GM23248 (cell line): Measurements from ENCODE around the gene JMJD1C.

Source experiments
- EZH2 ChIP-seq: fragments of 200-600 bp; sonication (generic); IDR thresholded peaks from 2 replicates; pipeline ENCODE4 v1.6.1; 2018; ENCODE audit warnings: antibody characterized with exemption, mild to moderate bottlenecking; ENCODE audit not compliant: insufficient read depth, poor library complexity, severe bottlenecking
- EZH2phosphoT487 ChIP-seq: fragments of 200-600 bp; sonication (generic); IDR thresholded peaks from 2 replicates; pipeline ENCODE4 v1.6.1; 2018; ENCODE audit warnings: antibody characterized with exemption, moderate library complexity, mild to moderate bottlenecking, low read depth; ENCODE audit not compliant: insufficient read depth

DNA sequence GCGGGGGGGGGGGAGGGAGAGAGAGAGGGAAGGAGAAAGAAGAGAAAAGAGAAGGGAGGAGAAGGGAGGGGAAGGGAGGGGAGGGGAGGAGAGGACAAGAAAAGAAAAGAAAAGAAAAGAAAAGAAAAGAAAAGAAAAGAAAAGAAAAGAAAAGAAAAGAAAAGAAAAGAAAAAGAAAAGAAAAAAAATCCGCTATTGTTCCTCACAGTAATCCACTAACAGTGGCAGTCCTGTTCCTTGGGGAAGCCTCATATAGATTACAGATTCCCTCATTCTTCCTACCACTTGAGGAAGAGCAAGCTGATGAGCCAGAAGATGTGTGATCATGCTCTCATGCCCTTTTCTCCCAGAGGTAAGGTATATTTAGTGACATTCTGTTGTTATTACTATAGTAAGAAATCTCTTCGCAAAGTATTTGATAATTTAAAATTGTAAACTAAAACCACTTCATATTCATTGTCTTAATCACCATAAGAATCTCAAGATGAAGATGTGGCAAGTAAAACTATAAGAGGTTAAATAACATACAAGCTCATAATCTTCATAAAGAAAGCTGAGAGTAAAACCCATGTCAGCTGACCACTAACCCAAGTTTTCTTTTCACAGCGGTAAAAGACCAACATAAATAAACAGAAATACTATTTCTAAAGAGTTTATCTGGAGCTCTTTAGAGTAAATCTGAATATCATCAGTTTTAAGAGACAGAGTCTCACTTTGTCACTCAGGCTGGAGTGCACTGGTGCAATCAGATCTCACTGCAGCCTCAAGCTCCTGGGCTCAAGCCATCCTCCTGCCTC lies 128.1 kb downstream of the JMJD1C start:
- no peak for TF ChIP-seq EZH2
- TF ChIP-seq EZH2phosphoT487, result no peak
